ENCODE measurements around the gene PALS1.

- no peak for TF ChIP-seq CTCF (IDR thresholded peaks at IDR 0.05)
- TF ChIP-seq POLR2AphosphoS5 (IDR thresholded peaks at IDR 0.05): no peak
- TF ChIP-seq POLR2A (IDR thresholded peaks at IDR 0.05): no peak
Observed at GRCh38 chr14:67225523-67225922, 15.7 kb upstream of the PALS1 start.

All from suprapubic skin (tissue), 4 donors.